HL-60/S4 treated with retinoic acid at 250 ng/mL for 4 days and 3 days (cell line): Measurements from ENCODE around the gene KLF13.

Experiments
- in situ Hi-C: fragments of 300-500 bp; cut with MboI; formaldehyde crosslinking; loops from 2 replicates; pipeline ENCODE4 v1.7.0; 2022; ENCODE audit warnings: low sequenced_read_pairs

The KLF13 gene

DNA sequence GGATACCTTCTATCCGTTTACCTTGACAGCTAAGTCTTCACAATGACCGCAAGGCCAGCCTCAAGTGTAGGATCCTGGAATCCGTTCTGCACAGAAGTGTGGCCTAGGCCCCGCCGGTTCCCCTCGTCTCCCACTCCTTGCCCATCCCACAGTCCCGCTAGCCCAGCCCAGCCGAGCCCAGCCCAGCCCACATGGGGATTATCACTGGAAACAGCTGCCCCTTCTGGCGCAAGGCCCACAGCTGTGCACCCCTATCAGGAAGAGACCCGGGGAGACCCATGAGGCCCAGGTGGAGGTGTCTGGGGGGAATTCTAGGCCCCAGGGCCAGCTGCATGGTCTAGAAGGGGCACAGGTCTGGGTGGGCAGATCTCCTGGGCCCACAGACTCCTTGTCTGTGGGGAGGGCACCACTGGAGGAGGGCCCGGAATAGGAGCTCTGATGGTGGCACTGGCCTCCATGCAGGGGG is 27.9 kb upstream of the KLF13 start:
- in situ Hi-C loops: no loop called here

DNA sequence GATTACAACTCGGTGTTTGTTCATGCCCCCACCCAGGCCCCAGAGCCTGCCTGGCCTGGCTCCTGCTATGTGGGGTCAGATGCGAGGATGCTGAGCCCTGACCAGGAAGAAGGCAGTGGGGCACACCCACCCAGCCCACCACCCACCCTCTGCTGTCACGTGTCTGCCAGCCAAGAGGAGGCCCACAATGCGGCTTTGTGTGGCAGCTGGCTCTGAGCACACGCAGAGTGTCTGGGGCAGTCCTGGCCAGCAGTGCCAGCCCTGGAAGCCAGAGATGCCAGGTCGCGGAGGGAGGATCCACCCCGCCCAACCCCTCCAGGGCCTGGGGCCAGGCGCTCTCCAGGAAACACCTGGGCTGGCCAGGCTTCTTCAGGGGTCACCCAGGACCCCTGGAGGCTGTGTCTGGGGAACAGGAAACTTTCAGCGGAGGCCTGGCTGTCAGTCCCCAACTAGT is 26.4 kb upstream of the KLF13 start:
- in situ Hi-C loops: no loop called here

GRCh38 chr15:31300981-31301672 is 25.5 kb upstream of the KLF13 start:
- in situ Hi-C loops: no loop called here

DNA sequence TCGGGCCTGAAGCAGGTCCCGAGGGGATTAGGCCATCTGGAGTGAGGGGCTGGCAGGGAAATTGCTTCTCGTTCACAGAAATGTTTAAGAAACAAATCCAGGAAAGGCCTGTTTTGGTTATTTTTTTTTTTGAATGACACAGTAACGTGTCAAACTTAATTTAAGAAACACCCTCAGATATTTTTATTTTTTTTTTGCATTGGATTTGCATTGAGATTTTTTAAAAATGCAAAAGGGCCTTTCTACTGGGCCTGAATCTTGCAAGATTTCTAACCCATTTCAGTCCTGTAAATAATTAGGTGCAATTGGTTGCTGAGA is 25.0 kb upstream of the KLF13 start:
- in situ Hi-C loops: no loop called here

GRCh38 chr15:31302029-31302657 is 24.5 kb upstream of the KLF13 start:
- in situ Hi-C loops: no loop called here

GRCh38 chr15:31302778-31303725 is 23.6 kb upstream of the KLF13 start:
- in situ Hi-C loops: no loop called here

- in situ Hi-C loops: no loop called here
These were observed 22.6 kb upstream of the KLF13 start for GRCh38 chr15:31303726-31304648.

GRCh38 chr15:31304751-31305365 is 21.8 kb upstream of the KLF13 start:
- in situ Hi-C loops: no loop called here

DNA sequence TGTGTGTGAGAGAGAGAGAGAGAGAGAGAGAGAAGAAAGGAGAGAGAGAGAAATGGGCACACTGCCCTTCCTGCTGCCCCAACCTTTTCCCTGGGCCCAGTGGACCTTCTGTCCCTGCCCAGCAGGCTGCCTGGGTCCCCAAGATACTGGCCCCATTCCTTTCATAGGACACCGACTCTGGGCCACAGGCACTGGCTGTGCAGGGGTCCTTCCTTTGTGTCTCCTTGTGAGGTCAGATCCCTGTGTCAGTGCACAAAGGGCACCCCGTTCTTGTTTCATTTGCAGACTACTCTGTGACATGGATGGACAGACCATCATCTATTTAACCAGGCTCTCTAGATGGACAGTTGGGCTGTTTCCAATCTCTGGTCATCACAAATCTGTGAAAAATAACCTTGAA is 21.3 kb upstream of the KLF13 start:
- in situ Hi-C loops: no loop called here

GRCh38 chr15:31305796-31306425 is 20.7 kb upstream of the KLF13 start:
- in situ Hi-C loops: no loop called here

DNA sequence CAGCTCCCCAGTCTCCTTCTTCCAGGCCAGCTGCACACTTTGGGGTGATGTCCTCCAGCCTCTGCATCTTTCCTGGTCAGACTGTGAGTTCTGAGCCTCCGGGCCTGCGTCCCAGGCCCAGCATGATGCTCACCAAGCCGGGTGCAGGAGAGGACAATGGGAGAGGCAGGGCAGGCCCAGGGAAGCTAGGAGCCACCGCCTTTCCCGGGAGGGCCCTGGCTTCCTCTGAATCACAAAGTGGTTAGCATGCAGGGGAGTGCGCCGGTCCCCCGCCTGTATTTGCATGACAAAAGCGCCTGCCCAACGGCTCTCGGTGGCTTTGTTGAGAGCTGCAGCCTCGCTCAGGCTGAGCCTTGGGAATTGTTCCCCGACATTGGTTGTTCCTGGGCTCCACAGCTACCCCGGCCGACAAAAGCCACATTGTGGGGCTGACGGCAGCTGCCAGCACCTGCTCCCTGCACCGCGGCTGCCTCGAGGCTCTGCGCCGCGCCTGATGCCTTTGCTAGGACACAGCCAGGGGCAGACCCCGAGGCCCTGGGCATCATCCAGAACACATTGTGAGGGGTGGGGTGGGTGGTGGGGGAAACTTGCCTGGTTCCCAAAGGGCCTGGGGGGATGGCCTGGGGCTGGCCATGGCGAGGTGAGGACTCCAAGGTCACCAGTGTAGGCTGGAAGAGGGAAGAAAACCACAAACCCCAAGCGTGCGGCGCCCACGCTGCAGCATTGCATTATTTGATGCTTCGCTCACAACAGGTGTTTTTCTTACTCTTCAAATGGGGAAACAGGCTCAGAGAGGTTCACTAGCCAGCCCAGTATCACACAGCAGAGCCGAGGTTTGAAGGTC is 20.0 kb upstream of the KLF13 start:
- in situ Hi-C loops: no loop called here

GRCh38 chr15:31307270-31308184 is 19.1 kb upstream of the KLF13 start:
- in situ Hi-C loops: no loop called here

DNA sequence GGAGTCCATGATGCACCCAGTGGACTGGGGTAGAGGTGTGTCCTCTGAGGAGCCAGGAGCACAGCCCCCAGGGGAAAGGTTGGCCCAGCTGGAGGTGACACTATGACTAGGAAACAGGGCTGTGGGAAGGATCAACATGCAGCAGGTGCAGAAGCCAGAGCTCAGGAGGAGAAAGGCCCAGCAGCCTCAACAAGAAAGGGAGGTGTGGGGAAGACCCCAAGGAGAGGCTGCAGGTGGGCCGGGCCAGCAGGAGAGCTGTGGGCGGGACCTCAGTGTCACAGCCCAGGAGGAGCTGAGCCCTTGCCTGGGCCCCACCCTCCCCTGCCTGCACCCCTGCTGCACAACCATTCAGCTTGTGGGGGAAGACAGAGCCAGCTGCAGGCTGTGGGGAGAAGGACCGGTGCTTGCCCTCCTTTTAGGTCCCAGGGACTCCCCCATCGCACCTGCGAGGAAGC is 18.4 kb upstream of the KLF13 start:
- in situ Hi-C loops: no loop called here

DNA sequence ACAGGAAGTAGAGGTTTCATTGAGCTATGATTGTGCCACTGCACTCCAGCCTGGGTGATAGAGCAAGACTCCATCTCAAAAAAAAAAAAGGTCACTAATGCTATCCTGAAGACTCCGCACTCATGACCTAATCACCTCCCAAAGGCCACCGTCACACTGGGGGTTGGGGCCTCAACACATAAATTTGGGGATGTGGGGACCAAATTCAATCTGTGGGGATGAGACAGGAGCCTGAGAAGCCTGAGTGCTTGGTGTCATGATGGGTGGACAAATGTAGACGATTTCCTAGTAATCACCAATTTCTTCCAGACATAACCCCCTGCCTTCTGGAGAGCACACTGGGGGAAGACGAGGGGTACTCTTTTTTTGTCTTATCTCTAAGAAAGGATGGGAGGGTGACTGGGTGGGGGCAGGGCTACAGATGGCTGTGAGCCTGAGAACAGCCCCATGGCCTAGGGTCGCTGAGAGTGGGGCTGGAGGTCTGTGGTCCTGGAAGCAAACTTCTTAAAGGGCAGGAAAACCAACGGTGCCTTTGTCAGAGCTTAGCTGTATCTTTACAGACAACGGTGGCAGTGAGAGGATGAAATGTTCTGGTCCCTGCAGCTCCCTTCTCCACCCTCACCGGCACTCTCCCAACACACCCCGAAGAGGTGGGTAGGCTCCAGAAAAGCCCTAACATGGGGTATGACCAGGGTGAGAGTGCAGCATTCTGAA is 16.6 kb upstream of the KLF13 start:
- in situ Hi-C loops: no loop called here

DNA sequence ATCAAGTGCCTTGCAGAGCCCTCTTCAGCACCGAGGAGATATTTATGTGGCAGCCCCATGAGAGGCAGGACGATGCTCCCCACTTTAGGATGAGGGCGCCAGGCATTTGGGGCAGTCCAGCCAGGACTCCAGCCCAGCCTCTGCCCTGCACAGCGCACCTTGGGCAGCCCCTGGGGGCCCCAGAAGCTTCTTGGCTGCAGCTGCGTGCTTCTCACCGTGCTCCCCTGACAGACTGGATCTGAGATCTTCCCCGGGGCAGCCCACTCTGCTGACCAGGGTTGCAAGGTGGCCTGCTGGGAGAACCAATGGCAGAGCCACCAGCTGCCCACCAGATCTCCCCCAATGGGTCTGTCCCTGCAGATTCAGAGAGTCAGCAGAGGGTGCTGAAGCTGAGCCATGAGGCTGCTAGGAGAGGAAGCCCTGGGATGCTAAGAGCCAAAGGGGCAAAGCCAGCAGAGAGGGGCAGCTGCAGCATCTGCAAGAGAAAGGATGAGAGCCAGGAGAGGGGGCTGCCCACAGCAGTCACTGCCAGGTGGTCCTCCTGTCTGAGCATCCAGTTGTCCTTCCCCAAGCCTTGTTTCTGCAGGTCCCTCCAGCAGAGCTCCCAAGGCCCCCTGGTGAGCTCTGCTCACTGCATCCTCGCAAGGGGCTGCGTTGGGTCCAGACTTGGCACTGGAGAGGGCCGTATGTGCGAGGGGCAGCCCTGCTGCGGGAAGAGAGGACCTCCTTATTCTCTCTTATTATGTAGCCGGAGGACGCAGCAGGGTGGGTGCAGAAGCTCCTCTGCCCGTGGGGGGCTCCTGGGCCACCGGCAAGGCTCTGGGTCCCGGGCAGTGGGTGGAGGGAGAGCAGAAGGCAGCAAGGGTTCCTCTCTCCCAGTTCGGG is 14.7 kb upstream of the KLF13 start:
- in situ Hi-C loops: no loop called here

- in situ Hi-C loops: no loop called here
These were observed 13.4 kb upstream of the KLF13 start for GRCh38 chr15:31313223-31313622.
